MM.1S (cell line): ENCODE measurements around the gene USB1.

Experiments
- EZH2 ChIP-seq: fragments of 300-600 bp; sonication (generic); optimal IDR thresholded peaks from 2 replicates; pipeline ENCODE3; 2017; ENCODE audit warnings: low read depth, mild to moderate bottlenecking, antibody characterized with exemption, low read length, mixed read lengths
- EZH2phosphoT487 ChIP-seq: fragments of 300-600 bp; sonication (generic); IDR thresholded peaks from 2 replicates; pipeline ENCODE4 v1.6.1; 2018; ENCODE audit warnings: antibody characterized with exemption, low read length
- TF ChIP-seq, protein P1 (sequence below): fragments of 300-600 bp; sonication (generic); IDR thresholded peaks from 2 replicates; pipeline ENCODE4 v1.5.1; 2016; ENCODE audit warnings: antibody characterized with exemption, low read length, mixed read lengths

DNA sequence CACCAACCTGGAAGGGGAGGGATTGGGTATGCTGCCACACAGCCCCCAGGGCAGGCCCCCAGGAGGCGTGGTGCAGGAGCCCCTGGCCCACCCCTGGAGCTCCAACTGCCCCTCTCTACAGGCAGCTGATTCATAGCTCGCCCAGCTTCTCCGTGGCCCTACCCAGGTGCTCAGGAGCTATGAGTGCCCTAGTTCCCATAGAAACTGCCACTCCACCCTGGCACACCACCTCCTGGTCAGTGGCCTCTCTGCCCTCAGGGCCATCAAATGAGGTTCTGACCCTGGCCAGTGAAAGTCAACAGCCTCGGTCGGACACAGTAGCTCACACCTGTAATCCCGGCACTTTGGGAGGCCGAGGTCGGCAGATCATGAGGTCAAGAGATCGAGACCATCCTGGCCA, 48.3 kb upstream of the USB1 start:
- no peak for TF ChIP-seq EZH2
- TF ChIP-seq, protein P1, sequence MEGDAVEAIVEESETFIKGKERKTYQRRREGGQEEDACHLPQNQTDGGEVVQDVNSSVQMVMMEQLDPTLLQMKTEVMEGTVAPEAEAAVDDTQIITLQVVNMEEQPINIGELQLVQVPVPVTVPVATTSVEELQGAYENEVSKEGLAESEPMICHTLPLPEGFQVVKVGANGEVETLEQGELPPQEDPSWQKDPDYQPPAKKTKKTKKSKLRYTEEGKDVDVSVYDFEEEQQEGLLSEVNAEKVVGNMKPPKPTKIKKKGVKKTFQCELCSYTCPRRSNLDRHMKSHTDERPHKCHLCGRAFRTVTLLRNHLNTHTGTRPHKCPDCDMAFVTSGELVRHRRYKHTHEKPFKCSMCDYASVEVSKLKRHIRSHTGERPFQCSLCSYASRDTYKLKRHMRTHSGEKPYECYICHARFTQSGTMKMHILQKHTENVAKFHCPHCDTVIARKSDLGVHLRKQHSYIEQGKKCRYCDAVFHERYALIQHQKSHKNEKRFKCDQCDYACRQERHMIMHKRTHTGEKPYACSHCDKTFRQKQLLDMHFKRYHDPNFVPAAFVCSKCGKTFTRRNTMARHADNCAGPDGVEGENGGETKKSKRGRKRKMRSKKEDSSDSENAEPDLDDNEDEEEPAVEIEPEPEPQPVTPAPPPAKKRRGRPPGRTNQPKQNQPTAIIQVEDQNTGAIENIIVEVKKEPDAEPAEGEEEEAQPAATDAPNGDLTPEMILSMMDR, result no peak
- no peak for TF ChIP-seq EZH2phosphoT487
